ENCODE results near the gene PELO.

Gene PELO

GRCh38 chr5:52777186-52777585 is 10.5 kb upstream of the PELO start:
- no peak for TF ChIP-seq EZH2phosphoT487 (conservative IDR thresholded peaks at IDR 0.05; ENCODE audit: low read length)
- no peak for TF ChIP-seq CTCF (IDR thresholded peaks at IDR 0.05; ENCODE audit: insufficient read depth, low read length, poor library complexity, severe bottlenecking)
- no peaks in the 10 kb centered on the region for H3F3A ChIP-seq (ENCODE audit: insufficient read depth)
- H3K79me2 ChIP-seq (ENCODE audit: insufficient read depth, low read length), result no peaks in the 10 kb centered on the region
- H3K9ac ChIP-seq (ENCODE audit: low read length), result no peak overlapping the region
- no peaks in the 10 kb centered on the region for H3K9me2 ChIP-seq (replicated peaks; ENCODE audit: insufficient read depth, low read length)
- no peaks in the 10 kb centered on the region for H4K20me1 ChIP-seq (ENCODE audit: low read depth, low read length)
- H3K4me3 ChIP-seq (ENCODE audit: insufficient read depth, low read length, poor library complexity, severe bottlenecking), result no peak overlapping the region
- no peak overlapping the region for H3K4me2 ChIP-seq (ENCODE audit: low read depth, low read length, poor library complexity, severe bottlenecking)
- no peaks in the 10 kb centered on the region for H3K27me3 ChIP-seq (ENCODE audit: low read length)
- no peak overlapping the region for H3K27ac ChIP-seq (ENCODE audit: low read depth, low read length)
- no peaks in the 10 kb centered on the region for H3K36me3 ChIP-seq (ENCODE audit: low read length)
- H2AFZ ChIP-seq (ENCODE audit: low read depth, low read length, severe bottlenecking), result no peak overlapping the region
- H3K9me3 ChIP-seq (ENCODE audit: insufficient read depth, low read length), result no peaks in the 10 kb centered on the region

DNA sequence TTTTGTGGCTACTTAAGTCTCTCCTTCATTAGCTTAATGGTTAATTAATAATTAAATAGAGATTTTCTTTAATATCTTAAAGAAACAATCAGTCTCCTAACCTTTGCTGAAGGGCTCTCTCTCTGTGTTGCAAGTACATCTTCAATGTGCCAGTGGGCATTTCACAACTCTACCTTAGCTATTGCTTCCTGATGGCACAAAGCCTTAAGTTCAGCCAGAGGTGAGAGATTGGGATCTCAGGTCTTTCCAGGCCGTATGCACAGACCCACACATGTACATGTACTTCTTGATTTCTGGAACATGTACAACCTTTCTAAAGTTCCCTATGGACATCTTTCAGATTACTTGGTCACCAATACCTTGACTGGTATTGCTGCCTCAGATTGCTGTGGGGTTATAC is 8.9 kb upstream of the PELO start:
- no peaks in the 10 kb centered on the region for H3K9me2 ChIP-seq (replicated peaks; ENCODE audit: insufficient read depth, low read length)
- H3F3A ChIP-seq (ENCODE audit: insufficient read depth), result no peaks in the 10 kb centered on the region
- H2AFZ ChIP-seq (ENCODE audit: low read depth, low read length, severe bottlenecking), result no peak overlapping the region
- no peaks in the 10 kb centered on the region for H3K79me2 ChIP-seq (ENCODE audit: insufficient read depth, low read length)
- H3K27ac ChIP-seq (ENCODE audit: low read depth, low read length), result no peak overlapping the region
- no peak overlapping the region for H3K4me3 ChIP-seq (ENCODE audit: insufficient read depth, low read length, poor library complexity, severe bottlenecking)
- no peaks in the 10 kb centered on the region for H3K9me3 ChIP-seq (ENCODE audit: insufficient read depth, low read length)
- H3K4me2 ChIP-seq (ENCODE audit: low read depth, low read length, poor library complexity, severe bottlenecking), result no peak overlapping the region
- H3K9ac ChIP-seq (ENCODE audit: low read length), result no peak overlapping the region
- no peaks in the 10 kb centered on the region for H3K27me3 ChIP-seq (ENCODE audit: low read length)
- H3K36me3 ChIP-seq (ENCODE audit: low read length), result no peaks in the 10 kb centered on the region
- H4K20me1 ChIP-seq (ENCODE audit: low read depth, low read length), result no peaks in the 10 kb centered on the region
- TF ChIP-seq CTCF (IDR thresholded peaks at IDR 0.05; ENCODE audit: insufficient read depth, low read length, poor library complexity, severe bottlenecking) (no peak), EZH2phosphoT487 (conservative IDR thresholded peaks at IDR 0.05; ENCODE audit: low read length) (no peak)

GRCh38 chr5:52779213-52779612 is 8.5 kb upstream of the PELO start:
- H4K20me1 ChIP-seq (ENCODE audit: low read depth, low read length), result no peaks in the 10 kb centered on the region
- H3K27me3 ChIP-seq (ENCODE audit: low read length), result no peaks in the 10 kb centered on the region
- no peak overlapping the region for H3K4me2 ChIP-seq (ENCODE audit: low read depth, low read length, poor library complexity, severe bottlenecking)
- H3K9ac ChIP-seq (ENCODE audit: low read length), result no peak overlapping the region
- H3F3A ChIP-seq (ENCODE audit: insufficient read depth), result no peaks in the 10 kb centered on the region
- H3K4me3 ChIP-seq (ENCODE audit: insufficient read depth, low read length, poor library complexity, severe bottlenecking), result no peak overlapping the region
- H3K79me2 ChIP-seq (ENCODE audit: insufficient read depth, low read length), result no peaks in the 10 kb centered on the region
- no peak overlapping the region for H2AFZ ChIP-seq (ENCODE audit: low read depth, low read length, severe bottlenecking)
- H3K36me3 ChIP-seq (ENCODE audit: low read length), result no peaks in the 10 kb centered on the region
- no peak overlapping the region for H3K27ac ChIP-seq (ENCODE audit: low read depth, low read length)
- no peak for TF ChIP-seq CTCF (IDR thresholded peaks at IDR 0.05; ENCODE audit: insufficient read depth, low read length, poor library complexity, severe bottlenecking)
- H3K9me2 ChIP-seq (replicated peaks; ENCODE audit: insufficient read depth, low read length), result no peaks in the 10 kb centered on the region
- no peaks in the 10 kb centered on the region for H3K9me3 ChIP-seq (ENCODE audit: insufficient read depth, low read length)
